Motor neuron (in vitro differentiated cells): ENCODE data around the gene CACNA1I. TPM values are rescaled to one million over a fixed set of nuclear protein-coding genes. Genes with fewer than 3 reads are reported as not detected.
A peak's percentile ranks its signal among the peaks of the same experiment; 100 is the strongest.

Source experiments
- ATAC-seq, 8 experiments: fragments of 200-7000 bp; cut with Tn5 transposase; replicated peaks in 6 of 8; 2 replicates each; pipeline ENCODE4 v1.8.0; 2021; ENCODE audit warnings: mild to moderate bottlenecking in 8 of 8, moderate library complexity in 8 of 8
- H3K27ac ChIP-seq, 2 donors: fragments of 250-450 bp; sonication (Bioruptor Pico); 2 replicates each; pipeline ENCODE4 v1.9.0; 2021; ENCODE audit warnings: antibody characterized with exemption in 2 of 2, mild to moderate bottlenecking in 2 of 2, moderate library complexity in 1 of 2
- H3K4me1 ChIP-seq, 2 donors: fragments of 250-450 bp; sonication (Bioruptor Pico); replicated peaks in 1 of 2; 2 replicates each; pipeline ENCODE4 v1.6.1; 2021; ENCODE audit warnings: antibody characterized with exemption in 2 of 2, mild to moderate bottlenecking in 2 of 2, moderate library complexity in 1 of 2
- H3K4me3 ChIP-seq, 5 donors: fragments of 250-450 bp; sonication (Bioruptor Pico); 2 replicates each; pipeline ENCODE4 v1.9.0; 2021; ENCODE audit warnings: antibody characterized with exemption in 5 of 5, mild to moderate bottlenecking in 5 of 5, moderate library complexity in 4 of 5
- WGBS, 10 experiments: fragments of 450-650 bp; shearing (Covaris generic); methylation state at CpG; one replicate each; pipeline ENCODE4 v1.0.0; 2022; 5-methylcytosine and 5-hydroxymethylcytosine counted together
- in situ Hi-C, 9 experiments: fragments of 400-800 bp; cut with MboI; loops; one replicate each; pipeline ENCODE4 v1.15.0; 2021; ENCODE audit warnings: low sequenced_read_pairs in 9 of 9, low pct_unique_long_range_greater_than_20kb in 2 of 9; ENCODE audit not compliant: unreplicated experiment in 9 of 9
- total RNA-seq, 8 experiments: library from RNA; unstranded; fragments of 300-600 nt; gene quantifications; 2 replicates each; pipeline versions ENCODE4 v1.2.3 to v1.2.4, GENCODE V29; 2022

The CACNA1I gene
- total RNA-seq, 8 experiments from 2014 or later, result 0.09 to 1.00 (median 0.24) TPM

DNA sequence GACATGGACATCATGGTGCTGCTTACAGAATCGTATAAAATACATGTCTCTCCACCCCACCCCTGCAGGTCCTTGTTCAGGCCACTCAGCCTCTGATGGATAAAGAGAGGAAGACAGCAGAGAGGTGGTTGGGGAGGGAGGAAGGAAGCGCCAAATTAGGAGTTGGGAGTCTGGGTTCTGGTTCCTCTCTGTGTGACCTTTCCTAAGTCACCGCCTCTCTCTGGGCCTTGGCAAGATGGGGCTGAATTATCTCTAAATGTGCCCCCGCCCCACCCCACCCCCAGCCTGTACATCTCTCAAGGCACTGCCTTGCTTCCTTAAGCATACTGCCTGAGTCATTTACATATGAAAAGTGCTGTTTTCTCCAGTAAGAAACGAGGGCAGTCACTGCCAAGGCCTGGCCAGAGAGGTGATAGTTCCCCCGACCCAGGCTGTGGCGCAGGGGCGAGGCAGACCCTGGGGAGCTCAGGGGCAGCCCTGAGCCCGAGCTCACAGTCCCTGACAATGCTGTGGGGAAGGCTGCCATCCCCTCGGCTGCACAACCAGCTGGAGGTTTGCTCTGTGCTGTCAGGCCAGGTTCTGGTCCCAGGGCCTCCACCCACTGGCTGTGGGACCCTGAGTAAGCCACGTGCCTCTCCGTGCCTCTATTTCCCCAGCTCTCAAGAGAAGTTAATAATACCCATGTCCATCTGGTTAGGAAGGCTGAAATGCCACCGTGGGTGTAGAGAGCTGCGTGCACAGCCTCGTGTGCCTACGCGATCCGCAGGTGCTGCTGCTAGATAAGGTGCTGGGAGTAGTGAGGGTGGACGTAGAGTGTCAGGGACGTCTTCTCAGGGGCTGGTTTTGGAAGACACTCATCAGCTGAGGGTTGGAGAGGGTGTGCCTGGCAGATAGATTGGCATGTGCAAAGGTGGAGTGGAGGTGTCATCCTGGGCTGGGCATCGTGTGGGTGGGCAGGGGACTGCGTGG lies 55.3 kb downstream of the CACNA1I start:
- Histone ChIP-seq H3K4me1 (peaks cover 5 to 34% of the 10 kb centered on the region in 2 donors), H3K27ac (no peak overlapping the region), H3K4me3 (no peak overlapping the region)
- WGBS, 10 experiments, result 10 to 100% (median 66%) methylated on average over 1 to 8 of the region's 22 CpGs; no CpG with 5 or more reads in 4 of the 10 experiments
- in situ Hi-C loops, result no loop called here
- peak in 5 of 8 experiments; percentile 11 to 45 (median 20) for ATAC-seq

DNA sequence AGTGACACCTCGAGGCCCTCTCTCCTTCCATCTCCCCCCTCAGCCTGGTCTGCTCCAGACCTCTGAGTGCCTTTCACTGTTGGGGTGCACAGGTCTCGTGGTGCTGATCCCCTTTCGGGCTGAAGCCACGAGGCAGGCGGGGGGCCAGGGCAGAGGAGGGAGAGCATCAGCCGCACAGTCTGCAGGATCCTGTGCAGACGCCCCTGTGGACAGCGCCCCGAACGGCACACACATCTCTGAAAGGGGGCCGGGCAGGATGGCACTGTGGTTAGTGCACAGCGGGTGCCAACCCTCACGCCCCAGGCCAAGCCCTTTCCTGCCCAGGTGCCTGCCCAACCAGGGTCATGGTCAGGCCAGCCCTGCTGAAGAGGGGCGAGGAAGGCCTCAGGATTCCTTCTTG lies 56.7 kb downstream of the CACNA1I start:
- WGBS, 10 experiments, result 0 to 80% (median 44%) methylated on average over 1 to 5 of the region's 14 CpGs; no CpG with 5 or more reads in 6 of the 10 experiments
- no peak overlapping the region for H3K4me3 ChIP-seq
- no peak for ATAC-seq
- peaks cover 5 to 40% of the 10 kb centered on the region in 2 donors for H3K4me1 ChIP-seq
- H3K27ac ChIP-seq, result no peak overlapping the region
- in situ Hi-C loops, result no loop called here

- 58% methylated on average over 4 of the region's 12 CpGs; no CpG with 5 or more reads in 9 of the 10 experiments for WGBS, 10 experiments
- ATAC-seq, result peak in 3 of 8 experiments; percentile 58 to 69 (median 65)
- no peak overlapping the region for H3K27ac ChIP-seq
- peaks cover 5 to 41% of the 10 kb centered on the region in 2 donors for H3K4me1 ChIP-seq
- in situ Hi-C loops, result no loop called here
- no peak overlapping the region for H3K4me3 ChIP-seq
Measured at GRCh38 chr22:39627865-39628562, 57.5 kb downstream of the CACNA1I start.

DNA sequence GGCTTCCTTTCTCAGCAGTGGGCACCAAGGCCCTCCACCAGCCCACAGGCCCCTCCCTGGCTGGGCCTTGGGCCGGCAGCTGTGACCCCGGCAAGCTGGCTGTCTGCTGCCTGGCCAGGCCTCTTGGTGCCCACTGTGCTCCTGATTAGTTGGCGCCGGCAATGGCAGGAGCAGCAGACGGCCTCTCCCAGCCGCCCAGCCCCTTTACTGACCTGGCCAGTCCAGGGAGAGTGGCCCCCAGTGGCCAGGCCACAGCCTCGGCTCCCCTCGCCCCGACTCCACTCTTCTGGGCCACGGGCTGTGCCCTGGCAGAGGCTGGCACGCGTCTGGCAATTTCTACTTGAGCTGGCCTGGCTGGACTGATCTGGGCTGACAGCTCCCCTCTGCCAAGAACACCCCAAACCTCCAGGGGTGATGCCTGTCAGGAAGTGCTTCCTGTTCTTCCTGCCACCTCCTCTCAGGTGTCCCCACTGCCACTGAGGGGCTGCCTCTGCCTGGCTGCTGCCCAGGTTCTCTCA lies 58.1 kb downstream of the CACNA1I start:
- Histone ChIP-seq H3K4me1 (peaks cover 5 to 41% of the 10 kb centered on the region in 2 donors), H3K27ac (no peak overlapping the region), H3K4me3 (no peak overlapping the region)
- WGBS, 10 experiments, result 94% methylated on average over 3 of the region's 12 CpGs; no CpG with 5 or more reads in 9 of the 10 experiments
- in situ Hi-C loops, result no loop called here
- ATAC-seq, result no peak

DNA sequence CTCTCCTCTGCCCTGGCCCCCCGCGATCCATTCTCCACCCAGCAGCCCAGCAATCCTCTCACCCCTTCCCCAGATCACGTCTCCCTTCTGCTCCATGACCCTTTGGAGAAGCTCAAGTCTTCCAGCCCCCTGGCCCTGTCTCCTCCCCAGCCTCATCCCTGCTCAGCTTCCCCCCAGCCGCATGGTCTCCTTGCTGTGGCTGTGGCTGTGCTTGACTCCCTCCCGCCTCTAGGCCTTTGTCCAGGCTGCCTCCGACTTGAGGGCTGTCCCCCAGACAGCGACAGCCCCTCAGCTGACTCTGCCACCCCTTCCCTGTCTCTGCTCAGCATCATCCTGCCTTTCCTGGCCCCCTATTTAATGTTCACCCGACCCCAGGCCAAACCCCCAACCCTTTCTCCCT lies 59.3 kb downstream of the CACNA1I start:
- Histone ChIP-seq H3K27ac (no peak overlapping the region), H3K4me1 (peaks cover 5 to 35% of the 10 kb centered on the region in 2 donors), H3K4me3 (no peak overlapping the region)
- in situ Hi-C loops, result no loop called here
- WGBS, 10 experiments, result 46% methylated on average over 2 of the region's 8 CpGs; no CpG with 5 or more reads in 9 of the 10 experiments
- ATAC-seq, result peak in 4 of 8 experiments; percentile 16 to 28 (median 25)

DNA sequence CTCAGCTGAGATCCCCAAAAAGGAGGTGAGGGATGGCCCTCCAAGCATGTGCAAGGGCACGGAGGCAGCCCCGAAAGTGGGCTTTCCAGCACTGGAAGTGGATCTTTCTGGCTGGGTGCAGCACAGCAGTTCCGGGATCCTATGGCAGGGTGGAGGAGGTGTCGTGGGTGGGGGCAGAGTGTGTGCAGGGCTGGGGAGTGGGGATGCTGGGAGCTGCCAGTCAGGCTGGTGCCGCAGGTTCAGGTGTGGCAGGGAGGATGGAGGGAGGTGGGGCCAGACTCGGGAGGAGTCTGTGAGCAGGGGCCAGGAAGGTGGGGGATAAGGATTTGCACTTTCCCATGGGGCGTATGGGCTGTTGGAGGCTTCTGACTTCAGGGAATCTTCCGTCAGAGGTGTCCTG lies 60.2 kb downstream of the CACNA1I start:
- Histone ChIP-seq H3K4me3 (no peak overlapping the region), H3K27ac (no peak overlapping the region), H3K4me1 (peaks cover 5 to 29% of the 10 kb centered on the region in 2 donors)
- in situ Hi-C loops, result no loop called here
- ATAC-seq, result no peak
- 60 to 100% methylated on average over 1 of the region's 8 CpGs; no CpG with 5 or more reads in 8 of the 10 experiments for WGBS, 10 experiments

DNA sequence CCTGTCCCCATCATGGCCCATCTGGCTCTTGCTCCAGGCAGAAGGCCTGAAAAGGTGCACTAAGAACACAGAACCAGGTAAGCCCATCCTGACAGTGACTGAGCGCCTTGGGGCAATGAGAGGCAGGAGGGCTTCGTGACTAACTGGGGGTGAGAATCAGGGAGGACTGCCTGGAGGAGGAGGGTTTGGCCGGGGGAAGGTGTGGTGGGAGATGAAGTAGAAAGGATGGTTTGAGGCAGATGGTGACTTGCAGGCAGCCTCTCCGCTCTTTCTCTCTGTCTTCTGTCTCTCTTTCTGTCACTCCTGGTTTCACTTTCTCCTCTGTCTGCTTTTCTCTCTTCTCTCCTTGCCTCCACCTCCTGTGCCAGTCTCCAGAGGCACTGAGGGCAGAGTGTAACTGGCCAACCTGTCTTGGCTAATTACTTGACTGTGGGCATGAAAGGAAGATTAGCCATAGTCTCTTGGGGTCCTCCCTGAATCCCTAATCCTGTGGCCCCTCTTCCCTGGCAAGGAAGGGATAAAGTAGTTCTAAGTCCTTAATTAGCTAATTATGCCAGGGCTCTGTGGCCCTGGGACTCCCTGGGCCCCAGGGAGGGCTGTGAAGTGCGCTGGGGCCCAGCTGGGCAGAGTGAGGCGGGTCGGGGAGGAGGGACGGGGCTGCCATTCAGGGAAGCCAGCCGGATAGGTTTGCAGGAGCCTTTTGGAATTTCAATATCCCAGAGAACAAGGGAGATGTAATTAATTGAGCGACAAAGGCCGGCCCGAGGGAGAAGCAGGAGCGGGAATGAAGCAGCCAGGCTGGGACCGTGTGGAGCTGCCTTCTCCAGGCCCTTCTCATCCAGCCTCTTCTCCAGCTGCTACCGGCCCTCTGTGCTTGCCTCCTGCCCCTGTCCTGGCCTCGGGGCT lies 61.1 kb downstream of the CACNA1I start:
- ATAC-seq, result peak in 5 of 8 experiments; percentile 22 to 65 (median 49)
- WGBS, 10 experiments, result 12 to 80% (median 42%) methylated on average over 1 to 6 of the region's 16 CpGs; no CpG with 5 or more reads in 6 of the 10 experiments
- H3K4me1 ChIP-seq, result peaks cover 5 to 25% of the 10 kb centered on the region in 2 donors
- in situ Hi-C loops, result no loop called here
- H3K4me3 ChIP-seq, result no peak overlapping the region
- H3K27ac ChIP-seq, result no peak overlapping the region

DNA sequence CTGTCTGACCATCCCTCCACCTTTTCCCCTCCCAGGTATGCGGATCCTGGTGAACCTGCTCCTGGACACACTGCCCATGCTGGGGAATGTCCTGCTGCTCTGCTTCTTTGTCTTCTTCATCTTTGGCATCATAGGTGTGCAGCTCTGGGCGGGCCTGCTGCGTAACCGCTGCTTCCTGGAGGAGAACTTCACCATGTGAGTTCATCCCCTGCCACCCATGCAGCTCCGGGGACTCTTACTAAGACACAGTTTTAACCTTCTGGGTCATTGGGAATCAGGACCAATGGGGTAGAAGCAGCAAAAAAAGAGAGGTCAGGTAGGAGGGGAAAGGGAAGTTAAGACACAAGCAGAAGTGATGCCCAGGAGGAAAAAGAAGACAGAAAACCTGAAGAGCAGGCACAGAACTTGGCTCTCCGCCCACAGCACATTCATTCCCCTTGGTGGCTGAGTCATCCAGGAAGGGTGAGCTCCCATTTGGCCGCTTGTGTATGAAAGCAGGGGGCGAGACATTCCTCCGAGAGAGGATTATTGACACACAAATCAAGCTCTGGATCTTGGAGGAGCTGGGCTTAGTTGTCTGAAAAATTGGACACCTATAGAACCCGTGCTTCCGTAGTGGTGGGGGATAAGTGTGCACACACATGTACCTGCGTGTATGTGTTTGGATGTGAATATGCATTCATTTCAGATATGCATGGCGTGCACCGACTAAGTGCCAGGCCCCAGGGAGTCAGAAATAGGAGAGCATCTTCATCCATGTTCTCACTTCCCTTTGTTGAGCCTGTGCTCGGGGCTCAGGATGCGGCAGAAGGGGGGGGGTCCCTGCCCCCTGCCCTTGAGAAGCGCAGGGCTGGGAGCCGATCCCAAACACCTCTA lies 64.2 kb downstream of the CACNA1I start:
- peaks cover 4 to 11% of the 10 kb centered on the region in 2 donors for H3K4me1 ChIP-seq
- 13 to 100% (median 49%) methylated on average over 1 to 10 of the region's 18 CpGs; no CpG with 5 or more reads in 3 of the 10 experiments for WGBS, 10 experiments
- H3K27ac ChIP-seq, result no peak overlapping the region
- H3K4me3 ChIP-seq, result no peak overlapping the region
- peak in 3 of 8 experiments; percentile 80 to 95 (median 90) for ATAC-seq
- in situ Hi-C loops, result no loop called here

- Histone ChIP-seq H3K4me3 (no peak overlapping the region), H3K27ac (no peak overlapping the region), H3K4me1 (peaks cover 0 to 7% of the 10 kb centered on the region in 2 donors)
- in situ Hi-C loops, result no loop called here
- 0 to 66% (median 29%) methylated on average over 1 to 3 of the region's 6 CpGs; no CpG with 5 or more reads in 7 of the 10 experiments for WGBS, 10 experiments
- ATAC-seq, result no peak
Measured at GRCh38 chr22:39635719-39636118, 65.2 kb downstream of the CACNA1I start.

- 20 to 100% (median 75%) methylated on average over 1 to 2 of the region's 2 CpGs; no CpG with 5 or more reads in 2 of the 10 experiments for WGBS, 10 experiments
- no peak for ATAC-seq
- Histone ChIP-seq H3K27ac (no peak overlapping the region), H3K4me1 (no peaks in the 10 kb centered on the region), H3K4me3 (no peak overlapping the region)
- in situ Hi-C loops, result no loop called here
Measured at GRCh38 chr22:39638958-39639357, 68.4 kb downstream of the CACNA1I start.

- H3K4me1 ChIP-seq, result peaks cover 0 to 7% of the 10 kb centered on the region in 2 donors
- ATAC-seq, result no peak
- in situ Hi-C loops, result no loop called here
- no peak overlapping the region for H3K4me3 ChIP-seq
- 60 to 84% (median 75%) methylated on average over 1 to 3 of the region's 9 CpGs; no CpG with 5 or more reads in 5 of the 10 experiments for WGBS, 10 experiments
- no peak overlapping the region for H3K27ac ChIP-seq
Measured at GRCh38 chr22:39641660-39642310, 71.2 kb downstream of the CACNA1I start.
